ENCODE measurements around the gene TMEM135. TPM values are rescaled to one million over a fixed set of nuclear protein-coding genes. Genes with fewer than 3 reads are reported as not detected.
"Not testable (repeated sequence)": the region's sequence is repeated elsewhere in the genome, so short reads cannot be mapped to it uniquely, and the experiment has no call there.

TMEM135 gene
- total RNA-seq, 1 donor from 2014 or later, result 43.2 TPM

DNA sequence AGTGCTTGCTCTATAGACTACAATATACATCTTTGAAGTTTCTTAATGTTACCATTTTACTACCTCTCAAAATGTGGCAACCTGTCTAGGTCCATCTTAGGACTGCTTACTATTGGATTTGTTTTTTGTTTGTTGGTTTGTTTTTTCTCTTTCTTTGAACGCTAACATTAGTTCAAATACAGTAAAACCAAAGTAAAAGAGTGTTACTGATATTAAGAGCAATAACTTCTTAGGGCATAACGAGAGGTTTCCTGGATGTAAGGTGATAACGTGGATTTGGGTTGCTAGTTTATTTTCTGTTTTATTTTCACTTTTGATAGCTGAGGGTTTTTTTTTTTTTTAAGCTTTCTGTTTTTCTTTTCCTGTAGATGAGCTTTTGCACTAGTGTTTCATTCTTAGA, 43.6 kb downstream of the TMEM135 start:
- DNase-seq, result no peak

DNA sequence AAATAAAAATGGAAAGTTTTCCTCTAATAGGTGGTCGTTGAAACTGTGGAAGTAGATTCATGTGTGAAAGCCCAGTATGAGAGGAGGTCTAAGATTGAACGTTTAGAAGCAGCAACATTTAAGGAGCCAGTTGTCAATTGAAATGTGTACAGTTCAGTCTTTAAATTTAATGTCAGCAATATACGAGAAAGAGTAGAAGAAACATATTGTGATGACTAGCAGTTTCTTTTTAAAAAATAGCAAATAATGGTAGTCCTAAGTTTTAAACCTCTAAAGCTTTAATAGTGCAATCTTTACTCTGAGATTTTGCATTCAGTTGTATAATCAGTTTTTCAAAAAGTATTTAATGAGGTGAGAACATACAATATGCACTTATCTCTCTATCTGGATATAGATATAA, 44.9 kb downstream of the TMEM135 start:
- DNase-seq, result no peak

DNA sequence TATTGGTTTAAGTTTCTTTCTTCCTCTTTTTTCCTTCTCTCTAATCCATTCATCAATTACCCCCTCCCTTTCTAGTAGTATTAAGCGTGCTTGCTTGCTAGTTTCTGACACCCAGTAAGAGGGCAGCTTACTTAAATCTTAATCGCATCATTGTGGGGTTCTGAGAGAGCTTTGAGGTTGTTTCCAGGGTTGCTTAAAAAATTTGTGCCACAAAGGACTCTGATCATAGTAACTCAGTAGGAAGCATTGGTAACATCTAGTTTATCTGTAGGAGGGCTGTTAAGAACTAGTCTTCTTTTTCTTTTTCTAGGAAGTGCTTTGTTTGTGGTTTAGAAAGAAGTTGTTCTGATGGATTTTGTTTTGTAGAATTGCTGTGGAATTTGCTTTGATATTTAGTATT, 45.3 kb downstream of the TMEM135 start:
- no peak for DNase-seq

DNA sequence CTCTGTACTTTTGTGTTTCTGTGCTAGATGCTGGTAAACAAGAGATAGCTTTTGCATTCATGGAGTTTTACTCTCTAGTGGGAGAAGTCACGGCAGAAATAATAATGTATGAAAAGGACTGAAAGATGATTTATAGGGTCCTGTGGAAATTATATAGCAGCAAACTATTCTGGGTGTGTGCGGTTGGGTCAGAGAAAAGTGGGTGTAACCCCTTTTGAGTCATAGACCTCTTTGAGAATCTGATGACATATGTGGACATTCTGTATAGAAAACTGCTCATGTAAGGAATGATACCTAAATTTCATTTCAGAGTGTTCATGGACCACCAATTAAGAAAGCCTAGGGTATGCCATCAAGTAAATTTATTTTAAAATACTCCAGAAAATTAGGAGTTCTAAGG, 54.4 kb downstream of the TMEM135 start:
- DNase-seq, result no peak

DNA sequence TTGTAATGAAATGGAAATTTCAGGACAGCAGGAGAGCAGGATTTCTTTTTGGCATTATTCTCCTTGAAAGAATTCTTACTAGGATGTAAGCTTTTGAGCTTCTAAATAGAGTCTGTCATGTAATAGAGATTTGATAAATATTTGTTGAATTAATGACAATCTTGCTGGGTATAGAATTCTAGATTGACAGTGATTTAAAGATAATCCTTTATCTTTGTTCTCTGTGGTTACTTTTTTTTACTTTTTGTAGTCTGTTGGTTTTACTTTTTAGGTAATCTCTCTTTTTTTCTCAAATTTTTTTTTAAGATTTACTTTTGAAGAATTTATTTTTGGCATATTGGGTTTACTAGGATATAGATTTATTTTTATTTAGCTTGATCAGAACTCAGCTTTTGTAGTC, 54.8 kb downstream of the TMEM135 start:
- DNase-seq, result no peak

DNA sequence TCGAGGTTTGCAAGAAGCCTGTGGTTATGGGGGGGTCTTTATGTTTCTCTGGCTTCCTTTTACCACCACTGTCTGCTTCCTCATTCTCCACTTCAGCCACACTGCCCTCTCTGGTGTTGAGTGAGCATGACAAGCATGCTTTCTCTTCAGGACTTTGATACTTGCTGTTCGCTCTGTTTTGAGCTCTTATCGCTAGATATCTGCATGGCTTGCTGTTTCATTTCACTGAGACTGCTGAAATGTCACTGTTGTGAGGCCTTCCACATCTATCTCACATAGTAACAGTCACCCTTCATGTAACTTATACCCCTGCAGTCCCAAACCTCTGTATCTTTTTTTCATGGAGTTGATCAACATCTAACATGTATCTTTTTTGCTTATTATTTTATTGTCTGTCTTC, 59.8 kb downstream of the TMEM135 start:
- DNase-seq, result no peak

DNA sequence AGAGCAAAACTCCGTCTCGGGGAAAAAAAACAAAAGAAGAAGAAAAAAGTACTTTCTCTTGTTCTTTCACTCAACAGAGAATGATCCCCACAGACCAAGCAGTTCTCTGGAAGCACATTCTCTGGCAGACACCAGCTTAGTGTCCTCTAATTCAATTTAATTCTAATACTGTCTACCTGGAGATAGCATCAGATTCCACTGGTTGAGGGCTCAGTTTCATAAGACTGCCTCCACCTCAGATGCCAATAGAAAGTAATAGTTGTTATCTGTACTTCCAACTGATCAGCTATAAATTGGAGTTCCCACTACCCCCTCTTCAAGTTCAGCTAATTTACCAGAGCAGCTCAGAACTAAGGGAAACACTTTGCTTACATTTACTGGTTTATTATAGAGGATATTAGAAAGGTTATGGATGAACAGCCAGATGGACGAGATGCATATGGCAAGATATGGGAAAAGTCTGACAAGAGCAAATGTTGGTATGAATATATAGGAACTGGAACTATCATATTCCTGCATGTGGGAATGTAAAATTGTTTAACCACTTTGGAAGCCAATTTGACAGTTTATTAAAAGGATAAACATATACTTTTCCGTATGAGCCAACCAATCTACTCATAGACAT, 64.3 kb downstream of the TMEM135 start:
- no peak for DNase-seq

DNA sequence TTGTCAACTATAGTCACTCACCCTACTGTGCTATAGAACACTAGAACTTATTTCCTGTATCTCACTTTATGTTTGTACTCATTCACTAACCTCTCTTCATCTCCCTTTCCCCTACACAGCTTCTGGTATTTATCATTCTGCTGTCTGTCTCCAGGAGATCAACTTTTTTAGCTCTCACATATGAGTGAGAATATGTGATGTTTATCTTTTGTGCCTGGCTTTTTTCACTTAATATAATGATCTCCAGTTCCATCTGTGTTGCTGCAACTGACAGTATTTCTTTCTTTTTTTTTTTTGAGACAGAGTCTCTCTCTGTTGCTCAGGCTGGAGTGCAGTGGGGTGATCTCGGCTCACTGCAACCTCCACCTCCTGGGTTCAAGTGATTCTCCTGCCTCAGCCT, 68.1 kb downstream of the TMEM135 start:
- not testable (repeated sequence) for DNase-seq

DNA sequence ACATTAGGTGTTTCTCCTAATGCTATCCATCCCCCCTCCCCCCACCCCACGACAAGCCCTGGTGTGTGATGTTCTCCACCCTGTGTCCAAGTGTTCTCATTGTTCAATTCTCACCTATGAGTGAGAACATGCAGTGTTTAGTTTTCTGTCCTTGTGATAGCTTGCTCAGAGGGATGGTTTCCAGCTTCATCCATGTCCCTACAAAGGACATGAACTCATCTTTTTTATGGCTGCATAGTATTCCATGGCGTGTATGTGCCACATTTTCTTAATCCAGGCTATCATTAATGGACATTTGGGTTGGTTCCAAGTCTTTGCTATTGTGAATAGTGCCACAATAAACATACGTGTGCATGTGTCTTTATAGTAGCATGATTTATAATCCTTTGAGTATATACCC, 69.6 kb downstream of the TMEM135 start:
- DNase-seq, result not testable (repeated sequence)

DNA sequence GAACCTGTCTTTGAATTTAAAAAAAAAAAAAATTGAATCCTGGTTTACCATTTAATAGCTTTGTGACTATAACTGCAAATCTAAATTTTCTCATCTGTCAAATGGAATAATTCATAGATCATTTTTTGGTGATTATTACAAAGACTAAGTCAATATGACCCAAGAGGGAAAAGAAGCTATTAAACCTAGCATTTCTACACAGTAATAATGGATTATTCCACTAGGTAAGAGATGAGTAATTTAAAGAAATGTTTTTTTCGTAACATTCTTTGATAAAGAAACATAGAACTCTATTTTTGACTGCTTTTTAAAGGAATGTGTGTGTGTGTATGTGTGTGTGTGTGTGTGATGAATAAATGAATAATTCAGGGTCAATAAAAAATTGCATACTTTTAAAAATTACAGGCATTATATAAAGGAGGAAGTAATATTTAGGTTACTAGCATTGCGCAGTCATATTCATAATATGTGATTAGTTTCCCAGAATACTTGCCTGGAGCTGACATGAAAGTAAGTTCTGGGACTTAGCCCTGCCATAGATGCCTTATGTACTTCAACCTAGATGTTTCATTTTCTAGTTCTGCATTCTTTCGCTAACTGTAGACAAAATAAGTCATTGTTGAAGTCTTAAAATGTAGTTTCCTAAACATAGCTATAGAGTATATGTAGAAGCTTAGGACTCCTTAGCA, 72.9 kb downstream of the TMEM135 start:
- no peak for DNase-seq

DNA sequence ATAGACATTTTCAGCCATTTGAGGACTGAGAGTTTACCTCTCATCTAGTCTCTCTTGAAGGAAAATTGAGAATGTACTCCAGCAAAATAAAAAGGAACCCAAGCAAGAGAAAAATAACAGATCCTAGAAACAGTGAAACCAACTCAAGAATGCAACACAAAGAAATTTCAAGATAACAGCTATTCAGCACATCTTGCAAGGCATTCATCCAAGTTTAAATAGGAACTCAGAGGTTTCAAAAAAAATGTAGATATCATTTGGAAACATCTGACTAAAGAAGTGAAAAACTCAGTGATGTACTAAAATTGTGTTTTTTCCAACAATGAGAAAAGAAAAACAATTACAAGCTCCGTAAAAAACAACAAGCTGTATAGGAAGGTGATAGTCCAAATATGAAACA, 76.4 kb downstream of the TMEM135 start:
- no peak for DNase-seq

DNA sequence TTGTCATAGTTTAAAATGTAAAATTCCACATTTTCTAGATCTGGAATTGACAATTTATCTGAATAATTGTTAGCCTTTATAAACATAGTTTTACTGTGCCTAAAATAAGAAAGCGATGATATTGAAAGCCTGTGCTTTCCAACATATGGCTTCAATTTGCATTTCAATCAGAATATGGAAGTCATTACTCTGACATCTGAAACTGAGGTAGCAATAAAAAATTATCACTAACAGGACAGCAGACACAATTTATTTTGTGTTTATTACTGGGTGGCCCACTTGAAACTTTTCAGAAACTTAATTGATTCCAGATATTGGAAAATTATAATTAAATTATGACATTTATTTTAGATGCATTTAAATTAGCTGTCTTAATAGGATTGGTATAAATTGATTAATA, 78.5 kb downstream of the TMEM135 start:
- DNase-seq, result no peak

DNA sequence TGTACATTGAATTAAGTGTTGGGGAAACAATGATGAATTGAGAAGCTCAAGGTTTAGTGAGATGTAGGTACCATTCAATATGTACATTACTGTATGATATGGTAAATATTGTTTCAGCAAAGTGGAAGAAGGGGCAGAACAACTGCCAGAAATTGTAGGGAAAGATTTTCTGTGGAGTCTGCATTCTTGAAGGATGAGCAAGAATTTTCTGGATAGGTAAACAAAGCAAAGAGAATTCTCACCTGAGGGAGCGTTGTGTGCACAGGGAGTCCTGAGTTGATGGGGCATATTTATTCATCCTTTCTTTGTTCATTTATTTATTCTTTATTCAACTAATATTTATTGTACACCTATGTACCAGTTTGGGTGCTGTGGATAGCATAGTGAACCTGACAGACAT, 83.2 kb downstream of the TMEM135 start:
- no peak for DNase-seq

DNA sequence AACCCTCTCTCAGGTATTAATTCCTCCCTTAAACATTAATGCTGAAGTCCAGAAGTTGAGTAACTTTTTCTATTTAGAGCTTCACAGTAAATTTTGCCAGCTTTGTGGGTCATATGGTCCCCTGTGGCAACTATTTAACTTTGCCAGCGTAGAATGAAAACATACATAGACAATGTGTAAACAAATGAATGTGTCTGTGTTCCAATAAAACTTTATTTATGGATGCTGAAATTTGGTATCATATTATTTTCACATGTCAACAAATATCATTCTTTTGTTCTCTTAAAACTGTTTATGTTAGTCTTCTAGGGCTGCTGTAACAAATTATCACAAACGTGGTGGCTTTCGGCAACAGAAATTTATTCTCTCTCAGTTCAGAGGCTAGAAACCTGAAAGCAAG, 85.1 kb downstream of the TMEM135 start:
- no peak for DNase-seq

DNA sequence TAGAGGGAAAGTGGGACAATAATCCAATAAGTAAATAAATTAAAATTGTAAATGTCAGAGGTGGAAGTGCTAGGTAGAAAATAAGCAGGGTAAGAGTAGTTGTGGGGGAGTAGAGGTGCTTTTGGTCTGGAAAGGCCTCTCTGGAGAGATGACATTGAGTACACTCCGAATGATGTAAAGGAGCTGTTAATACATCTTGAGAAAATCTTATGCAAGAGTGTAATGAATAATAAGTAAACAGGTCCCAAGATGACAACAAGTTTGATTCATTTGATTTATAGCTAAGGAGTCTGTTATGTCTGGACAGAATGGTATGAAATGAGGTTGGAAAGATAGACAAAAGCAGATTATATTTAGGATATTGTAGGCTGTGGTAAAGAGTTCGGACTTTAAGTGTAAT, 87.5 kb downstream of the TMEM135 start:
- DNase-seq, result no peak

DNA sequence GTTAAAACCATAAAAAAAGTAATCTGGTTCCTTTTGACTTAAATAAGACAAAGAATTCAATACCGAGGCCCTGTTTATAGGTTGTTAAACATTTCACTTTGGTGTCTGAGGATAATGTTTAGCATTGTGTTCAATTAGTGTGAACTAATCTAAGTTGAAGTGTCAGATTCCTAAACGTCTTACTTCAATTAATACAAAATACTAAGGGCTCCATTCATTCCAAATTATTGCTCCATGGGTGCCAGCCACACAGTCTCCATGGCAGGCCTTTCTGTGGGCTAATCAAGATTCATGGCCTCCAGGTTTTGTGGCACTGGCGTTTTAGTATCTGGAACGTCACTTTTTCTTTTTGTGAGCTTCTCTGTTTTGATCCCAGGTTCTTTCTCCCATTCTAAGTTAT, 89.4 kb downstream of the TMEM135 start:
- no peak for DNase-seq

DNA sequence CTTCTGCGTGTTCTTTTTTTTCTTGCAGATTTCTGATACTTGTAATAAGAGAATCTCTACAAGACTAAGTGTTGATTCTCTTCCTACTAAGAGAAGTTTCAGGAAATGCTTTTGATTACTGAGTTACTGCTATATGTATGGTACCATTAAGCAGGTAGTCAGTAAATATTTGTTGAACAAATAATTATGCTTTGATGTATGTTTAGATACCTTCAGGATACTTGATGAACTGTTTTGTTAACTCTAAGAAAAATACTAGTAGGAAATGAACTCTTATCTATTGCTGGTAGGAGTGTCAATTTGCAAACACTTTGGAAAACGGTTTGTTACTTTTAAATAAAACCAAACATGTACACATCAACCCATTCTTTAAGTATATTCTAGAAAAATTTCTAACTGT, 90.6 kb downstream of the TMEM135 start:
- DNase-seq, result no peak

DNA sequence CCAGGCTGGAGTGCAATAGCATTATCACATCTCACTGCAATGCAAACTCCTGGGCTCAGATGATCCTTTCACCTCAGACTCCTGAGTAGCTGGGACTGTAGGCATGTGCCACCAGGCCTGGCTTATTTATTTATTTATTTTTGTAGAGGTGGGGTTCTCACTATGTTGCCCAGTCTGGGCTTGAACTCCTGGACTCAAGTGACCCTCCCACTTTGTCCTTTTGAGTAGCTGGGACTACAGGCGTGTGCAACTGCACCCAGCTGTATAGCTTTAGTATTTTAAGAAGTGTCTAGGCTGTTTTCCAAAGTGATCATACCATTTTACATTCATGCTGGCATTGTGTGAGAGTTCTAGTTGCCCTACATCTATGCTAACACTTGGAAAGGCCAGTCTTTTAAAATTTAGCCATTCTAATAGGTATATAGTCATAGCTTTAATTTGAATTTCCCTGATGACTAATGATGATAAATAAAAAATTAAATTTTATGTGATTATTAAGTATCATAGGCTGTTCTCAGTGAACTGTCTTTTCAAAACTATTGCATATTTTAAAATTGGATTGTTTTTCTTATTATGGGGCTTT, 96.9 kb downstream of the TMEM135 start:
- DNase-seq, result no peak

DNA sequence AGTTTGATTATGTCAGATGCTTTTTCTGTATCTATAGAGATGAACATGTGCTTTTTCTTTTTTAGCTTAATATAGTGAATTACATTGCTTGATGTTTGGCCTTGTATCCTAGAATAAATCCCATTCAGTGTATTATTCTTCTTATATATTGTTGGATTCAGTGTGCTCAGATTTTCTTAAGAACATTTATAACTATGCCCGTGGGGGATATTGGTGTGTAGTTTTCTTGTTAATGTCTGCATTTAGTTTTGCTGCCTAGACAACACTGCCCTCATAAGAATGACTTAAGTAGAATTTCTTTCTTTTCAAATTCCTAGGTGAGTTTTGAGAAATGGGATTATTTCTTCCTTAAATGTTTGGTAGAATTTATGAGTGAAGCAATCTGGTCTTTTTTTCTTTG, 98.5 kb downstream of the TMEM135 start:
- DNase-seq, result no peak

DNA sequence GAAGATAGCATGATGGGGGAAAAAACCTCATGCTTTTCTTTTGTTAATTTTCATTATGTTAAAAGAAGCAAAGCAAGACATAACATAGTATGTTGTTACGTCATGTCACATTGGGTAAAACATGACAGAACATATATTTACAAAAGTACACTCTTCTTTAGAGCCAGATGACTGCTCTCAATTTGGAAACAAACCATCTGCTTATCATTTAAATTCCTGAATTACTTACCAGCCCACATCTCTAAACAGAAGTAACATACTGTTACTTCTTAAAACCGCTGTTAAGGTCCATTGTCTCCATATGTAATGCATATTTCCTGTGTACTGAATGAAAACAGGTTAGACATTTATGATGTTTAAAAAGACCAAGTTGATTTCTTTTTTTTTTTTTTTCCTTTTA, 100.0 kb downstream of the TMEM135 start:
- no peak for DNase-seq

DNA sequence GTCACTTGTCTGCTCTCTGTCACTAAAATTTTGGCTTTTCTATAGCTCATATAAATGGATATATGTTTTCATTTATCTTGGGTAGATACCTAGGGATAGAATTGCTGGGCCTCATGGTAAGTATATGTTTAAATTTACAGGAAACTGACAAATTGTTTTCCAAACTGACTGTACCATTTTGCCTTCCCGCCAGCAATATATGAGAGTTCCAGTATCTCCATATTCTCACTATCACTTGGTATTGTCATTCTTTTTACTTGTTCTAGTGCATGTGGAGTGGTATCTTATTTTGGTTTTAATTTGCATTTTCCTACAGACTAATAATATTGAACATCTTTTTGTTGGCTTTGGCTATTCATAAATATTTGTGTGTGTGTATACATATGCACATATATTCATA, 101.7 kb downstream of the TMEM135 start:
- DNase-seq, result no peak

DNA sequence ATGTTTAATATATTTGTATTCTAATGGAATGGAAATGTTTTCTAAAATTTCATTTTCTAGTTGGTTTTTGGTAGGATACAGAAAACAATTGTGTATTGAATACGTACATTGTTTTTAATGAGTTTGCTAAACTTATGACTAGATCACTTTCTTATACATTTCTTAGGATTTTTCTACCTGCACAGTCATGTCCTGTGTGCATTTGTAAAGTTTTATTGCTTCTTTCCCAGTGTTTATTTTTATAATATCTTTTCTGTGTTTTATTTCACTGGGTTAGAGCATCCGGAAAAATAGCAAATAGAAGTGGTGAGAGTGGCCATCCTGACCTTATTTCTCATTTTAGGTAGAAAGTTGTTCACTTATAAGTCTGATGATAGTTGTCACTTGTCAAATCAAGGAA, 103.6 kb downstream of the TMEM135 start:
- no peak for DNase-seq

DNA sequence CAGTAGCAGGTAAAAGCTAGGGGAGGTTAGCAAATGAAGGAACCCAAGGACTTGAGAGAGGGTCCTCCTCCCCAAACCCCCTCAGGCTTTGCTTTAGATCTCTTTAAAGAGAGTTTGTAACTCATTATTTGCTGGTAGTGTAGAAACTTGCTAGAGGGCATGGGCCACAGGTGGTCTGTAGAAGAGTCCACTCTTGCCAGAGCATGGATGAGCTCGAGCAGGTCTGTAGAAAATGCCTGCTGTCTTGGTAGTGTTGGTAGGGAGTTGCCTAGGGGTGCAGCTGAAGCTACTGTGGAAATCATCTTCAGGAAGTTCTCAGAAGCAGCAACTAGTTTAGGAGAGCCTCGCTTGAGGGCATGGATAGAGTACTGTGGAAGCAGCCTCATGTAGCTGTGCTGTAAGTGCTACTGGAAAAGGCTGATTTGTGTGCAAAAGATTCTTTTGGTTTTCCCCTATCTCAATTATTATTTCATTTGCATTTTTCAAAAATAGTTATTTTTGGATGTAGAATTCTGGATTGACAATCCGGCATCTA, 104.3 kb downstream of the TMEM135 start:
- no peak for DNase-seq

DNA sequence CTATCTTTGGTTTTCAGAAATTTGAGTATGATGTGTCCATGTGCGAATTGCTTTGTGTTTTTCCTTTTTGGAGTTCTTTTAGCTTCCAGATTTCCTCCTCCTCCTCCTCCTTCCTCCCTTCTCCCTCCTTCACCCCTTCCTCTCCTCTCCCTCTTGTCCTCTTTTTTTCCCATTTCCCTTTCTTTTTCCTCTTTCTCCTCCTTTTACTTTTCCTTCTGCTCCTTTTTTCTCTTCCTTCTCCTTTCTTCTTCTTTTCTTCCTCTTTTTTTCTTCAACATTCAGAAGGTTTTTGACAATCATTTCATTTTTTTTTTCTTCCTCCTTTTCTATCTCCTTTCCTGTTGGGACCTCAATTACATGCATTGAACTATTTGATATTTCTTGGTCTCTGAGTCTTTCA, 104.9 kb downstream of the TMEM135 start:
- no peak for DNase-seq

Measured in occipital lobe (tissue), 2 donors.